Melanocyte of skin (primary cell): ENCODE results near the gene PDE9A. TPM values are rescaled to one million over a fixed set of nuclear protein-coding genes. Genes with fewer than 3 reads are reported as not detected.

Experiments
- total RNA-seq, 2 donors: library from RNA; depleted of rRNA; stranded (reverse); fragments of >200 nt; gene quantifications; 2 replicates each; pipeline ENCODE4 v1.2.3, GENCODE V29; 2012

Gene PDE9A
- total RNA-seq: 1 to 10 TPM in 1 of 2 donors, not detected in 1; 1.7 TPM

DNA sequence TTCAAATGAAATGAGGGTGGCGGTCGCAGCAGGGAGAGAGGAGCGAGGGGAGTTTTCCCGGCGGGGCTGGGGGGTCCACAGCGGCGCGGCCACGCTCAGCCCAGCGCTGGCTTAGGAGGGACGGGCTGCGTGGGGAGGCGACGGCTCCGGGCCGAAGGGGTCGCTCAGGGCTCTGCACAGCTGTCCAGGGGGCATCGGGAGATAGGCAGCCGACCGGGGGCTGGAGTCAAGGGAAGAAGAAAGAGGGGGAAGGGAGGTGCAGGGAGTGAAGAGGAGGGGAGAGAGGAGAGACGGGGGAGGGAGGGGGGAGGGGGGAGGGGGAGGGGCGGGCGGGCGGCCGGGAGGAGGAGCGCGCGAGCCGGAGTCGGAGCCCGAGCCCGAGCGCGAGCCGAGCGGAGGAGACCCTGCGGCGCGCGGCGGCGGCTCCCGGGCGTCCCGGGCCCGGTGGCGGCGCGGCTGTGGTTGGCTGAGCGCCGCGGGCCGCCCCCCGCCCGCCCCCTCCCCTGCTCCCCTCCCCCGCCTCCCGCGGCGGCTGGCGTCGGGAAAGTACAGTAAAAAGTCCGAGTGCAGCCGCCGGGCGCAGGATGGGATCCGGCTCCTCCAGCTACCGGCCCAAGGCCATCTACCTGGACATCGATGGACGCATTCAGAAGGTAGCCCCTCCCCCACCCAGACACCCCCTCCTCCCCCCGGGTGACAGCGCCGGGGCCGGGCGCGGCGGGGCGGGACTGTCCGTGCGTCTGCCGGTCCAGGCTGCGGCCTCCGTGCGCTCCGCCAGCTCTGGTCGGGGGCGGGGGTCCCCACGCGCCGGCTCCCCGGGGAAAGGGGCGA, at the start of gene PDE9A:
PDE9A (plus strand) TSS at position 391 of the 831 bp plus-strand sequence; CDS start at position 585, 194 bp downstream.

Other genes starting within 250 kb of the PDE9A start
- gene UBASH3A, start 249.7 kb upstream of the PDE9A start, total RNA-seq: not detected
- gene RSPH1, start 157.4 kb upstream of the PDE9A start, total RNA-seq: not detected
- 10 to 100 TPM in 1 of 2 donors, 1 to 10 TPM in 1; 9.3 to 10.7 TPM for gene SLC37A1, start 139.8 kb upstream of the PDE9A start, total RNA-seq
- gene WDR4, start 225.9 kb downstream of the PDE9A start, total RNA-seq: 10 to 100 TPM in 1 of 2 donors, 1 to 10 TPM in 1; 8.6 to 21.3 TPM
- 10 to 100 TPM; 49.2 to 62.6 TPM for gene NDUFV3, start 239.7 kb downstream of the PDE9A start, total RNA-seq